K562 (cell line): Measurements from ENCODE around the gene FGF12.

ENCODE experiments used
- CTCF ChIP-seq, 3 experiments: IDR thresholded peaks in 2 of 3; conservative IDR thresholded peaks in 1 of 3; 2 replicates each; pipeline ENCODE4 v1.5.1; 2011 to 2012; ENCODE audit warnings: low read length in 3 of 3, mild to moderate bottlenecking in 3 of 3, control low read depth in 2 of 3, improper control_type of control experiment in 1 of 3, inconsistent platforms in 1 of 3, low read depth in 1 of 3, mixed read lengths in 1 of 3, moderate library complexity in 1 of 3; ENCODE audit not compliant: insufficient read depth in 2 of 3
- EZH2 ChIP-seq: IDR thresholded peaks from 2 replicates; pipeline ENCODE4 v1.6.1; 2012; ENCODE audit warnings: low read depth, mild to moderate bottlenecking, inconsistent platforms, low read length, borderline replicate concordance
- FOXA1 ChIP-seq: fragments of 450-650 bp; IDR thresholded peaks from 2 replicates; pipeline ENCODE4 v1.6.1; 2016; ENCODE audit warnings: mild to moderate bottlenecking, borderline replicate concordance
- GATA2 ChIP-seq: sonication (generic); formaldehyde crosslinking; IDR thresholded peaks from 2 replicates; pipeline ENCODE4 v1.4.0; 2020; ENCODE audit warnings: mild to moderate bottlenecking, missing genetic modification reagents
- HDAC1 ChIP-seq, 2 experiments: fragments of 450-650 bp; IDR thresholded peaks; 2 replicates each; pipeline ENCODE4 v1.6.1; 2016 to 2017; ENCODE audit warnings: inconsistent platforms in 1 of 2, mild to moderate bottlenecking in 1 of 2, moderate library complexity in 1 of 2
- POLR2A ChIP-seq: fragments of 450-650 bp; conservative IDR thresholded peaks from 2 replicates; pipeline ENCODE4 v1.6.1; 2016
- ZFP30 ChIP-seq: fragments of 250-450 bp; sonication (Bioruptor Pico); IDR thresholded peaks from 2 replicates; pipeline ENCODE4 v1.8.0; 2022; ENCODE audit warnings: moderate library complexity, mild to moderate bottlenecking, inconsistent platforms, borderline replicate concordance
- ZNF134 ChIP-seq: fragments of 250-450 bp; sonication (Bioruptor Pico); conservative IDR thresholded peaks from 2 replicates; pipeline ENCODE4 v1.4.0; 2020
- ZNF146 ChIP-seq: IDR thresholded peaks from one replicate; pipeline ENCODE4 v1.6.1; 2018; ENCODE audit warnings: missing compliant biosample characterization; ENCODE audit not compliant: unreplicated experiment
- ZNF644 ChIP-seq: fragments of 200-800 bp; sonication (Bioruptor generic); IDR thresholded peaks from 2 replicates; pipeline ENCODE4 v1.6.1; 2016; ENCODE audit warnings: low read depth, missing genetic modification characterization, missing compliant biosample characterization
- ZNF785 ChIP-seq: fragments of 250-450 bp; sonication (Bioruptor Pico); IDR thresholded peaks from 2 replicates; pipeline ENCODE4 v1.4.0; 2020; ENCODE audit warnings: mild to moderate bottlenecking
- ZZZ3 ChIP-seq: fragments of 450-650 bp; IDR thresholded peaks from 2 replicates; pipeline ENCODE4 v1.6.1; 2016; ENCODE audit warnings: antibody characterized with exemption, mild to moderate bottlenecking, moderate library complexity
- TF ChIP-seq, protein P1 (sequence below): sonication (generic); formaldehyde crosslinking; IDR thresholded peaks from 2 replicates; pipeline ENCODE4 v1.8.0; 2022; ENCODE audit warnings: mild to moderate bottlenecking, missing genetic modification reagents
- TF ChIP-seq, protein P2 (sequence below), 2 experiments: IDR thresholded peaks; 2 replicates each; pipeline ENCODE4 v1.6.1; 2011; ENCODE audit warnings: borderline replicate concordance in 1 of 2, control low read depth in 1 of 2, low read depth in 1 of 2, low read length in 1 of 2, mild to moderate bottlenecking in 1 of 2, mixed read lengths in 1 of 2, moderate library complexity in 1 of 2; ENCODE audit not compliant: insufficient read depth in 1 of 2, insufficient read length in 1 of 2, poor library complexity in 1 of 2, severe bottlenecking in 1 of 2; ENCODE audit errors: extremely low read depth in 1 of 2

DNA sequence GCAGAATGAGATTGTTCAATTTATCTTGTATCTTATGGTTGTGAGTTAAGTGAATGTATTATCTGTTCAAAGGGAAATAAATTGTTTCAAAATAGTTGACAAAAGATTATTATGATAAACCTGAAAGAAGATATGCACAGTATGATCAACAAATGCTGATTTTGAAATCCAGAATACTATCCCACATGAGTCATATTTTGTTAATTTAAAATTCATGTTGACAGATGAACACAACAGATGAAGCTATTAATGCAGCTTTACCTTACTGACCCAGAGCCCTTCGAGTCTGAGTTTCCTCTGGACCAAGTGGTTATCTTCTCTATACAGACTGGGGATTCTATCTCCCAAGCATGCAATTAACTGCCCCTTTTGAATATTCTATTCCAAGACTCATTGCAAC, 482.8 kb downstream of the FGF12 start:
- TF ChIP-seq ZZZ3 (no peak), EZH2 (no peak), HDAC1 (IDR thresholded peaks at IDR 0.05) (no peak), ZNF785 (no peak), ZNF146 (CRISPR knock-in tag) (no peak), FOXA1 (no peak), ZNF644 (tag) (no peak), ZFP30 (CRISPR knock-in tag) (no peak), CTCF (IDR thresholded peaks at IDR 0.05 in 2 of 3, conservative IDR thresholded peaks at IDR 0.05 in 1 of 3; ENCODE audit: insufficient read depth in 2 of 3, low read depth in 1 of 3, low read length in 3 of 3) (no peak), GATA2 (CRISPR knock-in tag) (no peak), POLR2A (no peak), ZNF134 (no peak)
- TF ChIP-seq, protein P1, sequence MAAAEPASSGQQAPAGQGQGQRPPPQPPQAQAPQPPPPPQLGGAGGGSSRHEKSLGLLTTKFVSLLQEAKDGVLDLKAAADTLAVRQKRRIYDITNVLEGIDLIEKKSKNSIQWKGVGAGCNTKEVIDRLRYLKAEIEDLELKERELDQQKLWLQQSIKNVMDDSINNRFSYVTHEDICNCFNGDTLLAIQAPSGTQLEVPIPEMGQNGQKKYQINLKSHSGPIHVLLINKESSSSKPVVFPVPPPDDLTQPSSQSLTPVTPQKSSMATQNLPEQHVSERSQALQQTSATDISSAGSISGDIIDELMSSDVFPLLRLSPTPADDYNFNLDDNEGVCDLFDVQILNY (CRISPR knock-in tag), result no peak
- TF ChIP-seq, protein P2, sequence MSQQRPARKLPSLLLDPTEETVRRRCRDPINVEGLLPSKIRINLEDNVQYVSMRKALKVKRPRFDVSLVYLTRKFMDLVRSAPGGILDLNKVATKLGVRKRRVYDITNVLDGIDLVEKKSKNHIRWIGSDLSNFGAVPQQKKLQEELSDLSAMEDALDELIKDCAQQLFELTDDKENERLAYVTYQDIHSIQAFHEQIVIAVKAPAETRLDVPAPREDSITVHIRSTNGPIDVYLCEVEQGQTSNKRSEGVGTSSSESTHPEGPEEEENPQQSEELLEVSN (IDR thresholded peaks at IDR 0.05; ENCODE audit: borderline replicate concordance in 1 of 2, extremely low read depth in 1 of 2, insufficient read depth in 1 of 2, insufficient read length in 1 of 2, low read depth in 1 of 2, low read length in 1 of 2, poor library complexity in 1 of 2, severe bottlenecking in 1 of 2), result no peak
